Measurements from ENCODE around the gene CFAP77. TPM values are rescaled to one million over a fixed set of nuclear protein-coding genes. Genes with fewer than 3 reads are reported as not detected.

The CFAP77 gene
- total RNA-seq, 1 experiment from 2014 or later, result not detected

DNA sequence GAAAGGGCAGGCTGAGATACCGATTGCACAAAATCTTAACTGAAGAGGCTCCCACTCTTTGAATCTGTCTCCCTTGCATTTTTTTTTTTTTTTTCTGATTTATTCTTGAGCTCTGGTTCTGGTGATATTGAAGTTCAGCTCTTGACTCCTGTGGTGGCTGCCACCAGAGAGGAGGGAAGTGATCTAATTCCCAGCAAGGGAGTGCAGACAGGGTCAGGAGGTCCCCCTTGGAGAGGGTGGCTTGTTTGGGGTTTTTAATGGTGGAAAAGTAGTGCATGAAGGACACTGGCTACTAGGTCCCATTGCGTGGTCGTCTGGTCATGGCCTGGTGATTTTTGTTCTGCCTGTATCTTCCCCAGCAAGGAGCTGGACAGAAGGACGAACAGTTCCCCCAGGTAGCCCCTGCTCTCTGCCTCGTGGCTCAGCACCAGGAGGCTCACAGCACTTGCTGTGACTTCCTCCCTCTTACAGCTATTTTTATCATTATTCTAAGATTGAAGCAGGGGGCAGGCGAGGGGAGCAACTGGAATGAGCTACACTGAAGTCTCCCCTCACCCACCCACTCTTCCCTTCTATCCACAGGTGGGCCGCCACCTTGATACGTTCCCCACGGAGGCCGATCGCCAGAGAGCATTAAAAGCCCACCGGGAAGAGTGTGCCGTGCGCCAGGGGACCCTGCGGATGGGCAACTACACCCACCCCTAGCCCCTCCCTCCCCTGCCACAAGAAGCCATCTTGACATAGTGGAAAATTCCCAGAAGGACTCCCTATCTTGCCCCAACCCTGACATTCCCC is 162.0 kb downstream of the CFAP77 start:
- POLR2A ChIA-PET (ENCODE audit: low non-redundant PET), result no interaction called here
- DNase-seq (ENCODE audit: low spot score), result no peak

GRCh38 chr9:132572921-132573320 is 162.9 kb downstream of the CFAP77 start:
- Histone ChIP-seq H3K36me3 (ENCODE audit: insufficient read depth, low read length, poor library complexity, severe bottlenecking) (no peaks in the 10 kb centered on the region), H3K27me3 (replicated peaks; ENCODE audit: insufficient read depth, low read depth, low read length, poor library complexity) (peaks cover 67% of the 10 kb centered on the region), H3K4me3 (ENCODE audit: low read depth, low read length, poor library complexity, severe bottlenecking) (no peak overlapping the region), H3K27ac (ENCODE audit: low read depth, low read length, poor library complexity, severe bottlenecking) (no peak overlapping the region), H3K9me3 (ENCODE audit: low read depth, low read length, poor library complexity, severe bottlenecking) (no peaks in the 10 kb centered on the region), H3K4me1 (ENCODE audit: insufficient read depth, low read length, poor library complexity, severe bottlenecking) (no peaks in the 10 kb centered on the region)
- intact Hi-C loops (cut with micrococcal nuclease; ENCODE audit: unreplicated experiment), result loop anchor here (10.0 kb wide), 1 partner anchor 232 kb away; no protein-coding TSS in a partner anchor
- ChIA-PET CTCF (no interaction called here), POLR2A (ENCODE audit: low non-redundant PET) (no interaction called here)
- DNase-seq (ENCODE audit: low spot score), result no peak
- BruUV-seq (replicated peaks), result no TSS peak
- no peak for TF ChIP-seq CTCF (conservative IDR thresholded peaks at IDR 0.05; ENCODE audit: low read depth, low read length)
- no peak for TF ChIP-seq EZH2 (IDR thresholded peaks at IDR 0.05; ENCODE audit: borderline replicate concordance, low read depth, low read length, poor library complexity, severe bottlenecking)

More for the DNA sequence above, 162.0 kb downstream of the CFAP77 start:
- no peaks in the 10 kb centered on the region for H3K36me3 ChIP-seq (ENCODE audit: insufficient read depth, low read length, poor library complexity, severe bottlenecking)
- intact Hi-C loops (cut with micrococcal nuclease; ENCODE audit: unreplicated experiment), result loop anchor here (10.0 kb wide), 1 partner anchor 233 kb away; no protein-coding TSS in a partner anchor
- no peaks in the 10 kb centered on the region for H3K4me1 ChIP-seq (ENCODE audit: insufficient read depth, low read length, poor library complexity, severe bottlenecking)
- no peak overlapping the region for H3K27ac ChIP-seq (ENCODE audit: low read depth, low read length, poor library complexity, severe bottlenecking)
- BruUV-seq (replicated peaks), result no TSS peak
- CTCF ChIA-PET, result no interaction called here
- H3K9me3 ChIP-seq (ENCODE audit: low read depth, low read length, poor library complexity, severe bottlenecking), result no peaks in the 10 kb centered on the region
- H3K27me3 ChIP-seq (replicated peaks; ENCODE audit: insufficient read depth, low read depth, low read length, poor library complexity), result peaks cover 67% of the 10 kb centered on the region
- TF ChIP-seq EZH2 (IDR thresholded peaks at IDR 0.05; ENCODE audit: borderline replicate concordance, low read depth, low read length, poor library complexity, severe bottlenecking), result no peak
- TF ChIP-seq CTCF (conservative IDR thresholded peaks at IDR 0.05; ENCODE audit: low read depth, low read length), result no peak
- no peak overlapping the region for H3K4me3 ChIP-seq (ENCODE audit: low read depth, low read length, poor library complexity, severe bottlenecking)

- intact Hi-C loops (cut with micrococcal nuclease; ENCODE audit: unreplicated experiment), result loop anchor here (1.0 to 10.0 kb wide), 4 partner anchors 68 to 818 kb away; no protein-coding TSS in a partner anchor
- CTCF ChIA-PET, result no interaction called here
Observed at GRCh38 chr9:132575005-132575609, 165.1 kb downstream of the CFAP77 start.

More at GRCh38 chr9:132575005-132575609, 165.1 kb downstream of the CFAP77 start:
- TF ChIP-seq CTCF (conservative IDR thresholded peaks at IDR 0.05; ENCODE audit: low read depth, low read length) (peak; percentile 77), EZH2 (IDR thresholded peaks at IDR 0.05; ENCODE audit: borderline replicate concordance, low read depth, low read length, poor library complexity, severe bottlenecking) (no peak)
- BruUV-seq (replicated peaks), result no TSS peak
- H3K4me1 ChIP-seq (ENCODE audit: insufficient read depth, low read length, poor library complexity, severe bottlenecking), result no peaks in the 10 kb centered on the region
- peak; percentile 85 for DNase-seq (ENCODE audit: low spot score)
- POLR2A ChIA-PET (ENCODE audit: low non-redundant PET), result no interaction called here
- no peak overlapping the region for H3K27ac ChIP-seq (ENCODE audit: low read depth, low read length, poor library complexity, severe bottlenecking)
- H3K4me3 ChIP-seq (ENCODE audit: low read depth, low read length, poor library complexity, severe bottlenecking), result no peak overlapping the region
- no peaks in the 10 kb centered on the region for H3K36me3 ChIP-seq (ENCODE audit: insufficient read depth, low read length, poor library complexity, severe bottlenecking)
- H3K9me3 ChIP-seq (ENCODE audit: low read depth, low read length, poor library complexity, severe bottlenecking), result no peaks in the 10 kb centered on the region
- peaks cover 82% of the 10 kb centered on the region for H3K27me3 ChIP-seq (replicated peaks; ENCODE audit: insufficient read depth, low read depth, low read length, poor library complexity)

All from A673 (cell line).